Activated CD4-positive, alpha-beta T cell treated with anti-CD3 and anti-CD28 coated beads for 4 hours (primary cell): Measurements from ENCODE around the gene ZBTB3.
"Not testable (repeated sequence)": the region's sequence is repeated elsewhere in the genome, so short reads cannot be mapped to it uniquely, and the experiment has no call there.

Source experiments
- DNase-seq, 2 donors: peaks; one replicate each; pipeline ENCODE4 v3.0.0-alpha.2; 2020

Gene ZBTB3

DNA sequence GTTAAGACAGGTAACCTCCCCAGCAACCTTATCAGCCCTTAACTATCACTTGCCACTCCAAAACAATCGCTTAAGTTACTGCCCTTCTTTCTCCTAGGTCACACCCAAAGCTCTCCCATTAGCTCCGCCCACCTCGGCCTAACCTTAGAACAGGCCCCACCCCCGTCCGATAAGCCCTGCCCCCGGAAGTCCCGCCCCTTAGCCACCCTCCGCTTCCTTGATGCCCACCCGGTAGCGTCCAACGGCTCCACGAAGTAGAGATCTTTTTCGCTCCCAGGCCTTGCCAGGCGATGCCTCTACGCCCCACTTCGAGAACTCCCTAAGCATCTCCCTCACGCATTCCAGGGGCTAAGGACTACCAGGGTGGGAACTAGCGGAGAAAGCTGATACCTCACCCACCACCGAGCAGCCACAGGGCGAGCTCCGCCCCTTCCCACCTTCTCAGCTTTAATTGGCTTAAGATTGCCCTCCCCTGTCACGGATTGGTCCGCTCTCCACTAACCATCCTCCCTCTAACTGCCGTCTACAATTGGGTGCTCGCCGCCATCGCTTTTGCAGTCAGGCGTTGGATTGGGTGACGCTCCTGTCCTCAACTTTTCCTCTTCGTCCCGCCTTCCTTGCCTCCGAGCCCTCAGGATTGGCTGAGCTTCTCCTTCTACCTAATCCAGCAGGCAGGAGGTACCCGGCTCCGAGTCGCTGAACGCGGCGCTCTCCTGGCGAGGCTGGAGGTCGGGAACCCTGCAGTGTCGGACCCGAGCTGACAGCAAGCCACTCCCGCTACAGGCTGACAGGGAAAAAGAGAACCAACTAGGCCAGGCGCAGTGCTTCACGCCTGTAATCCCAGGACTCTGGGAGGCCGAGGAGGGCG lies at the start of gene ZBTB3:
ZBTB3 (minus strand) TSS at position 425 of the 868 bp plus-strand sequence. CDS start 496 bp downstream, outside the sequence.
- DNase-seq = peak; percentile 98

DNA sequence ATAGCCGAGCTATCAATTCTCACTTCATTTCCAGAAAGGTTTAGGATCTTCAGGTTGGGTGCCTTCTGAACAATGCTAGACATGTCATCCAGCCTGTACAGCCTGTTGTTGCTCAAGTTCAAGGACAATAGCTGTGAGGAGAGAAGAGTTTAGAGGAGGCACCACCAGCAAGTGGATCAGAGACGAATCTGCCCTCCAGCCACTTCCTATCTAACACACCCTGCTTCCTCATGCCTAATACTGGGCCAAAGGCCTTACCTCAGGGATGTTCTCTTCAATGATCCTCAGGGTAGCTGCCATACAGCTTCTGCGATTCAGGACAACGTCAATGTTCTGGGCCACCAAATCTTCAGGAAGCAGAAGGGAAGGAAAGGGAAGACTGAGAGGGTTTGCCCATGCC lies 47.1 kb upstream of the ZBTB3 start:
- no peak for DNase-seq

- DNase-seq = no peak
Measured at GRCh38 chr11:62799486-62799885, 45.5 kb upstream of the ZBTB3 start.

- DNase-seq = no peak
Measured at GRCh38 chr11:62796281-62796680, 42.3 kb upstream of the ZBTB3 start.

- no peak for DNase-seq
Measured at GRCh38 chr11:62794201-62794775, 40.3 kb upstream of the ZBTB3 start.

GRCh38 chr11:62792202-62792575 lies 38.2 kb upstream of the ZBTB3 start:
- DNase-seq = no peak

DNA sequence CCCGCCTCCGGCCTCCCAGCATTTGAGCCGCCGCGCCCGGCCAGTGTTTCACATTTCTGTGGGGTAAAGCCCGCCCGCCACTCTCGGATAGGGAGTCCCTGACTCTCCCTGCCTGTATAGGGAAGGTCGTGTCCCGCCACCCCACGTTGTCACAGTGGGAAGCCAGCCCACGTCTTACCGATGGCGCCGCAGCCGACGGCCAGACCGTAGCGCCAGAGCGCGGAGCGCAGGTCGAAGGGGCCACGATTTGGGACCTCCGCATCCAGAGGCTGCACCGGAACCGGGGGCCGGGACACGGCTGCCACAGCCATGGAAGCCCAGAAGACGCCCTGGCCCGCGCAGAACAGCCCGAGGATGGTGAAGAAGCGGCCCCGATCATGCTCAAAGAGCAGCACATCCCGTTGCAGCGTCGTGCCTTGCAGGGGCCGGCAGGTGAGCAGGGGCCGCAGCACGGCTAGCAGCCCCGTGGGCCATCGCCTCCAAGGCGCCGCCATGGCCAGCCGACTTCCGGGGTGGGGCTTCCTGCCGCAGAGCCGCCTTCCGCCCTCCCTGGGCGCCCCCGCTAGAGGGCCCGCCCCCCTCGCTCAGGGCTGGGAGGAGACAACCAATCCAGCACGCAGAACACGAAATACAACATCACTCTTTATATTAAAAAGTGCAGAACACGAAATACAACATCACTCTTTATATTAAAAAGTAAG lies 37.7 kb upstream of the ZBTB3 start, which contains the start of gene TMEM223:
TMEM223 (minus strand) TSS at position 506 of the 701 bp plus-strand sequence; CDS start at position 494, 12 bp downstream.
- peak; percentile 86 to 87 for DNase-seq

GRCh38 chr11:62789576-62789975 lies 35.6 kb upstream of the ZBTB3 start:
- DNase-seq = no peak

DNA sequence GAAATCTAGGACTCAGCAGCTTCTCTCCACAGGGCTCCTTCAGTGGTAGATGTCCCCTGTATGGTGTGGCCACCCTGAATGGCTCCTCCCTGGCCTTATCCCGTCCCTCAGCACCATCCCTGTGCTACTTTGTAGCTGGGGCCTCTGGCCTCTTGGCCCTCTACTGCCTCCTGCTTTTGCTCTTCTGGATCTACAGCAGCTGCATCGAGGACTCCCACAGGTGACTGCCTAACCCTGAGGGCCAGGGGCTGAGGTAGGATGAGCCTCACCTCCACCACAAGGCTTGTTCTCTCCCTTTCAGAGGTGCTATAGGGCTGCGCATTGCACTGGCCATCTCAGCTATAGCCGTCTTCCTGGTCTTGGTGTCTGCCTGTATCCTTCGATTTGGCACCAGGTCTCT lies 35.0 kb upstream of the ZBTB3 start:
- no peak for DNase-seq

DNA sequence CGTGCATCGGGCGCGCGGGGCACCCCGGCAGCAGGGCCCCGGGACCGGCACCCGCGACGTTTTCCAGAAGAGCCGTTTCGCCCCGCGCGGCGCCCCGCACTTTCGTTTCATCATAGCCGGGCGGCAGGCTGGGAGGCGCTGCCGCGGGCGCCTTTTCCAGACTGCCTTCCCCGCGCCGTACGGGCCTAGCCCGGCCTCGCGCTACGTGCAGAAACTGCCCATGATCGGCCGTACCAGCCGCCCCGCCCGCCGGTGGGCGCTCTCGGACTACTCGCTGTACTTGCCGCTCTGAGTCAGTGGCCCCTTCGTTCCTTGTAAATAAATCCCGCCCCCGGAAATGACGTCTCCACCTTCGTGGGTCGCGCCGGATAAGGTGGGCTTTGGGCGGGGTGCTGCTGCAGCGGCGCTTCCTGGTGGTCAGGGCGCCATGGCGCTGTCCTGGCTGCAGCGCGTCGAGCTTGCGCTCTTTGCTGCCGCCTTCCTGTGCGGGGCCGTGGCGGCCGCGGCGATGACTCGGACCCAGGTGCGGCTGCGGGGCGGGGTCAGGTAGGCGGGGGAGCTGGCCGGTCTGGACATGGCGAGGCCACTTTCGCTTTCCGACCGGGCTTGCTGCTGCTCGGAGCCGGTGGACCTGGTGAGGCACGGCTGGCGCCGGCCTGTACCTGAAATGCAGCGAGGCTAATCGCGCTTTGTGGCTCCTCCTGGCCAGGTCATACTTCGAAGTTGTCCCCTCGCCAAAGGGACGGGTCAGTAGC lies 33.2 kb upstream of the ZBTB3 start, which contains the start of gene TMEM179B:
TMEM179B (plus strand) TSS at position 398 of the 755 bp plus-strand sequence; CDS start at position 428, 30 bp downstream.
- peak; percentile 99 for DNase-seq

- peak; percentile 80 to 85 for DNase-seq
Measured at GRCh38 chr11:62786318-62787004, 32.5 kb upstream of the ZBTB3 start.

- no peak for DNase-seq
Measured at GRCh38 chr11:62782753-62783152, 28.8 kb upstream of the ZBTB3 start.

GRCh38 chr11:62778441-62778840 lies 24.5 kb upstream of the ZBTB3 start:
- DNase-seq = no peak

GRCh38 chr11:62777389-62777788 lies 23.4 kb upstream of the ZBTB3 start:
- DNase-seq = no peak

DNA sequence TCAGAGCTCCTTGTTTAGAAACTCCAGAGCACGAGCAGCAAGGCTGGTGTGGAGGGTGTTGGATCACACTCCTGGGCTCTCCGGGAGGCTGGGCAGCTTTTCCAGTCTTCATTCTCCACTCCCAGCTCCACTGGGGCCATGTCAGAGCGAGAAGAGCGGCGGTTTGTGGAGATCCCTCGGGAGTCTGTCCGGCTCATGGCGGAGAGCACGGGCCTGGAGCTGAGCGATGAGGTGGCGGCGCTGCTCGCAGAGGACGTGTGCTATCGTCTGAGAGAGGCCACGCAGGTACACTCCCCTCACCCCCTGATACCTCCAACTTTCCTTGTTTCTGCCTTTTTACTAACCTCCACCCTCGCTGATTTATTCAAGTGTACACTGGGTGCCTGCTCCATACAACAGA lies 21.7 kb upstream of the ZBTB3 start:
- DNase-seq = no peak

DNA sequence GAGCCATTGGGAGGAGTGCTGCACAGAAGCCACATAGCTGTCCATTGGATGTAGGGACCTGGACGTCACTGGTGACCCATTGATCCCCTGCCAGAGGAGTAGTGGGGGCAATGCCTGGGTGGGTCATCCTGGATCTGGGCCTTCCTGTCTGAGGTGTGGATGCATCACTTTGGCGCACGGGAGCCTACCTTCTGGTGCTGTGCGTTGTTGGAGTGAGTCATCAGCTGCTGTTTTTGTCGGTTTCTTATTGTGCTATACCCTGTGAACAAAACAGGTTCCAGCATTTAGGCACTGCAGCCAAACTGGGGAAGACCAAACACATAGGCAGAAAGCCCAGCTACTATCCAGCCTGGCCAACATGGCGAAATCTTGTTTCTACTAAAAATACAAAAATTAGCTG lies 20.4 kb upstream of the ZBTB3 start:
- DNase-seq = no peak

DNA sequence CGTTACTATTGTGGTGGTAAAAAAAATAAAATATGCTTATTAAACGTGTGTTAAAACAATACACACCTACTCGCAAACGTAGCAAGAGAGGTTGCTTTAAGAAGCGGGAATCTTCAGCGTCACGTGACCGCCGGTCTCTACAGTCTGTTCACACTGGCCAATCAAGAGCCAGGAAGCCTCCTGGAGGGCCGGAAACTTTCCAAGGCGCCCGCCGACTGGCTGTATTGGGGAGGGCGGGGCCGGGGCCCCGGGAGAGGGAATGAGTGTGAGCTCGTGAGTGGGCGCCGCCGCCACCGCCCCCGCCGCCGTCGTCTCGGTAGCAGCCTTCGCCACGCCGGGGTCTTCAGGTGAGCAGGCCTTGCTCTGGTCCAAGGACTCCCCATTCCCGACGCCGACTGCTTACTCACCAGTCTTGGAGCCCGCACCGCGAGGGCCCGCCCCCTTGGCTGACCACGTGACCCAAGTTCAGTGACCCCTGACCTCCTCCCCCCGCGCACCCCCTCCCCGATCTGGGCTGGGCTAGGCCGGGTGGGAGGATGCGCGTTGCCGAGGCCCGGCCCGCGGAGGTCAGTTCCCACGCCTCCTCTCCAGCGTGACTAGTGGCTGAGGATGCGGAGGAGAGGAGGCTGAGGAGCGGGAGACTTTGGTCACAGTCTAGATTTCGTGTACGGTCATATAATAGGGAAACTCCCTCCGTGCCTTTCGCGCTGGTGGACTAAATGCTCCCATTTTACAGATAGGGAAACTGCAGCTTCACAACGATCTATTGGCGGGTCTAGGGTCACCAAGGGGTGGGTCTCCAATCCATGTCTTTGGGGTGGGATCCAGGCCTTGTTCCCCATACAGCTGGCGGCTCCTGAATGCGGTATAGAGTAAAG lies 17.4 kb upstream of the ZBTB3 start, which contains the start of gene TAF6L:
TAF6L (plus strand) TSS at position 253 of the 878 bp plus-strand sequence. CDS start 4,388 bp downstream, outside the sequence.
- DNase-seq = peak; percentile 91 to 93

GRCh38 chr11:62770778-62771143 lies 16.8 kb upstream of the ZBTB3 start:
- no peak for DNase-seq

GRCh38 chr11:62760867-62761227 lies 6.9 kb upstream of the ZBTB3 start:
- DNase-seq = not testable (repeated sequence)

DNA sequence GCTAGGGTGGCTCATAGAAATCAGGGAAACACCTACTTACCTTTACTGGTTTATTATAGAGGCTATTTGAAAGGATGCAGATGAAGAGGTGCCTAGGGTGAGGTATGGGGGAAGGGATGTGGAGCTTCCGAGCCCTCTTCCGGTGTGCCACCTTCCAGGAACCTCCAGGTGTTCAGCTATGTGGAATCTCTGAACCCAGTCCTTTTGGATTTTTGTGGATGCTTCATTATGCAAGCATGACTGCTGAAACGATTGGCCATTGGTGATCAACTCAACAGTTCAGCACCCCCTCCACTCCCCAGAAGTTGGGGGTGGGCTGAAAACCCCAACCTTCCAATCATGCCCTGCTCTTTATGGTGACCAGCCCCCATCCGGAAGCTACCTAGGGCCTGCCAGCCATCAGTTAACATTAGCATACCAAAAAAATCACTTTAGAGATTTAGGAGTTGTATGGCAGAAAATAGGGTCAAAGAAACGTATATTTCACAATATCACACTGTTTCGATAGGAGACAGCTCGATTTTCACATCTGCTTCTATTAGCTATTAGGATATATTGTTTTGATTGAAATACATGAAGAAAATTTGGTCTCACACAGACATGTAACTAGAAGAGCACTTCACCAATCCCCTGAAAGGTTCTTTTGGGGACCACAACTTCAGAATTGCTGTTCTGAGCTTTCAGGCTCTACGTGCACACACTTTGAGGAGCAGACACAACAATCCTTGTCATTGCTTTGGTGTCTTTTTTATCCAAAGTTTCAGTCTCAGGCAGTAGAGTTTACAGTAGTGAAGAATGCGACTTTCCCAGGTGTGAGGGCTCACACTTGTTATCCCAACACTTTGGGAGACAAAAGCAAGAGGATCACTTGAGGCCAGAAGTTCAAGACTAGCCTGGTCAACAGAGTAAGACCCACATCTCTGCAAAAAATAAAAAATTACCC lies 4.2 kb upstream of the ZBTB3 start:
- no peak for DNase-seq
